HT-29 (cell line): ENCODE data around the gene SULF2. TPM values are rescaled to one million over a fixed set of nuclear protein-coding genes. Genes with fewer than 3 reads are reported as not detected.

Source experiments
- DNase-seq: peaks from one replicate; pipeline ENCODE4 v3.0.0-alpha.2; 2015; ENCODE audit warnings: low spot score
- total RNA-seq: library from RNA; depleted of rRNA; stranded (reverse); fragments of >200 nt; shearing (Covaris generic); gene quantifications from 2 replicates; pipeline ENCODE4 v1.2.3, GENCODE V29; 2014

The SULF2 gene
- total RNA-seq, 1 experiment from 2014 or later: 147 TPM

DNA sequence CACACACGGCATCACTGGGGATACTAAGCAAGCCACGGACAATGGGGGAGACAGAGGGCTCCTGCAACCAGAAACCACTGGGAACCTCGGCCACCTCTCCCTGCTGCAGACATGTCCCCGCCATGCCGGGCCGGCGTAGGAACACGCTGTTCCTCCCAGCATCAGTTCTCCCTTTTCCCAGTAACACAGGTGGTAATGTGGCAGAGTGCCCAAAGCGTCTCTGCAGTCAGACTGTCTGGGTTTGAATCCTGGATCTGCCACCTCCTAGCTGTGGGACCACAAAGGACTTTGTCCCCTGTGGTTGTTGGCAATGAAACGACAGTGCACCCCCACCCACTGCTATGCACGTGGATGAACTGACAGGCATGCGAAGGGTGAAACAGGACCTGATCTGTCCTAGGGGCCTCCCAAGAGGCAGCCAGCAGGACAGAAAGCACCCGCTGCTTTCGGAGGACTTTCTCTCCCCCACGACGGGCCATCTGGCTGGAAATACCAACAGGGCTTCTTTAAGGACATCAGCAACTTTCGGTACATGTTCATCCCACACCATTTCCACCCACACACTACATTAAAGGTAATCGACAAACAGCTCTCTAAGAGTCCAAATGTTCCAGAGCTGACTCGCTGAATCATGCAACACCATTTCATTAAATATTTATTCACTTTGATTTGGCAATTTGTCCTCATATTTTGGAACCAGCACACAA, 74.1 kb downstream of the SULF2 start:
- peak; percentile 80 for DNase-seq

DNA sequence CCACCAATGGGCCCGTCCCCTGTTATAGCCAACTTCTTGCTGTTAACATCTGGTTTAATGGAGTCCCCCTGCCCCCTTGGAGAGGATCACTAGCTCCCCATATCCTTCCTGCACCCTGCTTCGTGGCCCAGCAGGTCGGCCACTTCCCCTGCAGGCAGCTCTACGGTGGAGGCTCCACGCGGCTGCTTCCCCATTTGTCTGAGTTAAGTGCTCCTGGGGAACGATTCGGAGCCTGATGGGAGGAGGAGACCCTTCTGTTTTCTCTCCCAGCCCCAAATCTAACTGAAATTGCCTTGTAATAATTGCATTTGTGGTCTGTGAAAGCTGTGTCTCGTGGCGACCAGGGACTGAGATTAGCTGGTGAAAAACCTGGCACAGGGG, 74.6 kb downstream of the SULF2 start:
- no peak for DNase-seq

DNA sequence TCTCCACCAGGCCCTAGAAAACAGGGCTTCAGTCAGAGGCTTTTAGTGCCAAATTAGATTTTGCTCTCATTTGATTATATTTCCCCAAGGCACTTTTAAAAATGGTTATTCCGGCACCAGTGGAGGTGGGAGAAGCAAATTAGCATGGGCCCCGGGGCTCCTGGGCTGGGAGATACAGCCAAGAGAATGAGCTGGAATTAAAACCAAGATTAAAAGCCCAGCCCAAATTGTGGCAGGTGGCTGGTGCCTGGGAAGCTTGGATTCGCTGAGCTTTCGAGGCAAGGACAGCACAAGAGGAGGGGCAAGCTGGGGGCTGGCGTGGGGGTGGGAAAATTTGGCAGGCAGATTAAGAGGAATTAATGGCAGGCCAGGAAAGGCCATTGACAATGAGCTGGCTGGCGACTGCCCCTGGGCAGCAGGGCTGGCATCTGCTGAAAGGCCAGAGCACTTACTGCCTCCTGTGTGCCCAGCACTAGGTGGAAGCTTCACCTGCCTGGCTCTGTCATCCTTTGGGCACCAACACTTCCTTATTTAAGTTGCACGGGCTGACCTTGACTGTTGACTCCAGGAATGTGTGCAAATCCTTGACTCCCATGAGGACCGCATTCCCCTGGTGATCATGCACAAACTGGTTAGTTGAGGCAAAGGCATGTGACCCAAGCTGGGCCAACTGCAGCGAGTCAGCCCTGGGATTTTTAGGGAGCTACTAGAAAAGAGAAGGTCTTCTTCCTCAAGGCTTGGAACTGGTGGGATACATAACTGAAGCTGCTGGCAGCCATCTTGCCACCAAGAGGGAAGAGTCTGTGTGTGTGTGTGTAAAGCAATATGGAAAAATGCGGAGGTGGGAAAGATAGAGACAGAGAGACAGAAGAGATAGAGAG, 76.1 kb downstream of the SULF2 start:
- DNase-seq: no peak

- no peak for DNase-seq
Observed at GRCh38 chr20:47708140-47708807, 77.0 kb downstream of the SULF2 start.

GRCh38 chr20:47706345-47706744, 78.9 kb downstream of the SULF2 start:
- DNase-seq: no peak

- no peak for DNase-seq
Observed at GRCh38 chr20:47705497-47705856, 79.8 kb downstream of the SULF2 start.

DNA sequence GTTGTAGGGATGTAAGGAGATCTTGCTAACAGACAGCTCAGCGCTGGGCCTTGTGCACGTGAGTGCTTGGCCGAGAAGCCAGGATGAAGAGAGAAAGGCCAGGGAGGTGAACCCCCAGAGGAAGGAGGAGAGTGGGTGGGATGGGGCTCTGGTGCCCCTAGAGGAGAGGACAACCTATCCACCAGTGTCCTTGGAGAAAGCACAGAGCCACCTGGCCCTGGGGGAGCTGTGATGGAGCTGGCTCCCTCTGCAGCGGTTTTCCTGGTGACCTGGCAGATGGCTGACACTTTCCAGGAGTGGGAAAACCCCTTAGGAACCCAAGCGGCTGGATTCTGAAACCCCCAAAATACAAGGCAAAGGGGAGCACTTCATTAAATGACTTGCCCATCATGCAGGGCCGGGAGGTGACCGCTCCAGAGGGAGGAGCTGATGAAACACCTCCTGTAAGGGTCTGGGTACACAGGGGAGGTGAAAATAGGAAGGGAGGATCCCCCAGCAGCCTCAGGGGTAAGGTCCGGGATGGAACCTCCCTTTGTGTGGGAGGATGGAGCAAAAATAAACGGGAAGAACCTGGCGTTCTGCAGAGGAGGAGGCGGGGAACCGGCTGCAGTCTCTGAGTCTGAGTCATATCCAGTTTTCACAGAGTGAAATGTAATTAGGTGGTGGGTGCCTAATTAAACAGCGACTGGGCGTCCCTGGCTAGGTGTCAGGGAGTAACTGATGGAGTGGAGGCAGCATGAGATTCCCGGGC, 80.4 kb downstream of the SULF2 start:
- DNase-seq: no peak

DNA sequence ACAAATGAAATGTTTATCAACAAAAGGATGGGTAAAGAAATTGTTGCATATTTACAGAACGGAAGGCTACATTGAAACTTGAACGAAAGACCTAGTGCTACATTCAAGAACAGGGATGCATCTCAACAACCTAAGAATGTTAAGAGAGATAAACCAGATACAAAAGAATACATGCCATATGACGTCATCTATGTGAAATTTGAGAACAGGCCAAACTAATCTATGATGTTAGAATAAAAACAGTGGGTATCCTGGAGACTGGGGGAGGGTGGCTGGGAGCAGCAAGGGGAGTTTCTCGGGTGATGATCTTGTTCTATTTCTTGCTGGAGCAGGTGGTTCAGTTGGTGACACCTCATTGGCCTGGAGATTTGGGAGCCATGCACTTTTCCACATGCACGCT, 81.5 kb downstream of the SULF2 start:
- DNase-seq: no peak

GRCh38 chr20:47701612-47702011, 83.7 kb downstream of the SULF2 start:
- no peak for DNase-seq

DNA sequence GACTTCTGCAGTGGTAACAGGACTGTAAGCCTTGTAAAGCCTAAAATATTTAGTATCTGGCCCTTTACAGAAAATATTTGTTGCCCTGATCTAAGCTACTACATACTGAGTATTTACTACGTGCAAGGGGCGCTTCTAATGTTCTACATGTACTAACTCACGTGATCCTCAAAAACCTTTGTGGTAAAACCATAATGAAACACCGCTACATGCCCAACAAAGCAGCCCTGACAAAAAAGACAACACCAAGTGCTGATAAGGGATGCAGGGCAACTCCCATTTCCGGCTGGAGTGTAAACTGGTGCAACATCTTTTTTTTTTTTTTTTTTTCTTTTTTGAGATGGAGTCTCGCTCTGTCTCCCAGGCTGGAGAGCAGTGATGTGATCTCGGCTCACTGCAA, 85.0 kb downstream of the SULF2 start:
- no peak for DNase-seq

- no peak for DNase-seq
Observed at GRCh38 chr20:47699818-47700217, 85.5 kb downstream of the SULF2 start.

- DNase-seq: no peak
Observed at GRCh38 chr20:47698142-47698541, 87.1 kb downstream of the SULF2 start.

DNA sequence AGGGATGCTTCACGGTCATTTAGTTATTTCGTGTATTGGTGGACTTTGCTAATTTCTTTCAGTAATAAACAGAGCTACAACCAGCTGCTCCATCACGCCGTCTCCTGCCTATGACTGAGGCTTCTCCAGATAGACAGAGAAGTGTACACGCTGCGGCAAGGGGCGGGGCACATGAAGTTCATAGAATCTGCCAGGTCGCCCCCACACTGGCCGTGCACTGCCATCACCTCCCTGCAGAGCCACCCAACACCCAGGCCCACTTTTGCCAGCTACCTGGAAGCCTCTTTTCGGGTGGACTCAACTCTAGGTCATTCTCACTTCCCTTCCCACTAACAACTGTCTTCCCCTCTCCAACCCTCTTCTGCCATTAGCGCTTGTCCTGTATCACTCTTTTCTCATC, 88.4 kb downstream of the SULF2 start:
- DNase-seq: no peak

DNA sequence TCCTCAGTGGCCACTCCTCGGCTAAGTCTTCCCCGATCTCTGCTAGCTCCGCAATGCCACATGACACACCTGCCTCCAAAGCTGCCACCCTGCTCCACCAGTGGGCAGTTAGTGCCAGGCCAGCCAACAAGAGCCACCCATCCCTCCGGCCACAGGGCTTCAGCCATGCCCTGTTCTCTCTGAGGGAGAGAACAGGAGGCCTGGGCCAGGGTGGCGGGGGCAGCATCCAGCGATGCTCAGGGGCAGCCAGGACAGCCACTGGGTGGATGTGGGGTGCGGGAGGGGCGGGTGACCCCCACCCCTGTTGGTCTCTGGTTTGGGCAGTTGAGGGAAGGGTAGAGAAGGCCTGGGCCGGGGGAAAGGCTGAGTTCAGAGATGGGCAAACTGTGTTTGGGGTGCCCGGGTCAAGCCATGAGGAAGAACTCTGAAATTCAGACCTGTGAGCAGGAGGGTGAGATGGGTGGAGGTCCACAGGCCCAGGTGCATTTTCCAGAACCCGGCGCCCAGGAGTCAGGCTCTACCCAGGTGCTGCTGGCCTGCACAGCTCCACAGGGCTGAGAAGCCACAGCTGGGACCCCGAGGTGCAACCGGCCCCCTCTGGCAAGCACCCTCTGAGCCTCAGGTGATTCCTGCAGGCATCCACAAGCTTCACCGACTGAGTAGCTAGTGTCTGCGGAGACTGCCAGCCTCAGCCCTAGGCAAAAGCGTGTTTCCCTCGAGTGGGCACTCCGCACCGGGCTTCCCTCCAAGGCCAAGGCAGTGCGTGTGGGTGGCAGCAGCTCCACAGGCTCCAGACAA, 91.1 kb downstream of the SULF2 start:
- no peak for DNase-seq

DNA sequence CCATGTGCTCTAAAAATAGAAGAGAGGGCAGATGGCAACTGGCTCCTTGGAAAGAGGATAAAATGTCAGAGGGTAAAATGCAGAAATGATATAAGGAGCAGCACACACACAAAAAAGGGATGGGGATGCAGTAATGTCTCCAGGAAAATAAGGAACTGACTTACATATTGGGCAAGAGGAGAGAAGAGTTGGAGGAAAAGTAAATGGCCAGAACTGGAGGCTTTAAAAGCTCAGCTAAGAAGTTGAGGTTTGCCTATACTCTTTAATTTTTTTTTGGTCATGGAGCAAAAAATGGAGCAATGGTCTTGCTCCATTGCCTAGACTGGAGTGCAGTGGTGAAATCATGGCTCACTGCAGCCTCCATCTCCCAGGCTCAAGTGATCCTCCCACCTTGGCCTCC, 93.7 kb downstream of the SULF2 start:
- DNase-seq: no peak

- no peak for DNase-seq
Observed at GRCh38 chr20:47689731-47690130, 95.5 kb downstream of the SULF2 start.

GRCh38 chr20:47688385-47689381, 96.6 kb downstream of the SULF2 start:
- no peak for DNase-seq

DNA sequence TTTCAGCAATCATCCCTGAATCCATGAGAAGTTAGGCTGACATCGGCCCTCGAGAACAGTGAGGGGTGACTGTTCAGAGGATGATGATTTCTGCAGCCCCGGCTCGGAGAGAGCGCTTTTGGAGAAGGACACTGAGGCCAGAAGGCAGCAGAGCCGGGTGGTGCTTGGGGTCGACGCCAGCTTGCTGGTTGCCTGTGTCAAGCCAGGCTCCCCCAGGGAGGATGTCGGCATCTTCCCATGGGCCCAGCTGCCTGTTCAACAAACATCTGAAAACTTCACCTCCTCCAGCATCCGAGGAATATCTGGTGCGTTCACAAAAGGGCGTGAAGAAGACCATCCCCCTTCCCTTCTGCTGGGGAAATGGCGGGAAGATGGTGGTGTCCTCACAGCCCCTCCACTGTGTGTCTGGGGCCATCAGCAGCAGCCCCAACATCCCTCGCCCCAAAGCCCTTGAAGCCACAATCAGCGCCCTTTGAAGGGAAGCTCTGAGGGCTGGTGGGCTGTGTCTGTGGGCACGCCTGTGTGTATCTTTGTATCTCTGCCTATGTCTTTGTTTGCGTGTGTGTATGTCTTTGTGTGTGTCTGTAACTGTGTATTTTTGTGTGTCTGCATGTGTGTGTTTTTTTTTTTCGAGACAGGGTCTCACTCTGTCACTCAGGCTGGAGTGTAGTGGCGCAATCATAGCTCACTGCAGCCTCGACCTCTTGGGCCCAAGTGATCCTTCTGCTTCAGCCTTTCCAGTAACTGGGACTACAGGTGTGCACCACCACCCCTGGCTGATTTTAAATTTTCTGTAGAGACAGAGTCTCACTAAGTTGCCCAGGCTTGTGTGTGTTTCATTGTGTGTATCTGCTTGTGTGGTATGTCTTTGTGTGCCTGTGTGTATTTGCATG, 97.9 kb downstream of the SULF2 start:
- no peak for DNase-seq

GRCh38 chr20:47686545-47686944, 98.7 kb downstream of the SULF2 start:
- no peak for DNase-seq
